Measurements from ENCODE around the gene ZNF419.
"Not testable (repeated sequence)": the region's sequence is repeated elsewhere in the genome, so short reads cannot be mapped to it uniquely, and the experiment has no call there.

The ZNF419 gene

DNA sequence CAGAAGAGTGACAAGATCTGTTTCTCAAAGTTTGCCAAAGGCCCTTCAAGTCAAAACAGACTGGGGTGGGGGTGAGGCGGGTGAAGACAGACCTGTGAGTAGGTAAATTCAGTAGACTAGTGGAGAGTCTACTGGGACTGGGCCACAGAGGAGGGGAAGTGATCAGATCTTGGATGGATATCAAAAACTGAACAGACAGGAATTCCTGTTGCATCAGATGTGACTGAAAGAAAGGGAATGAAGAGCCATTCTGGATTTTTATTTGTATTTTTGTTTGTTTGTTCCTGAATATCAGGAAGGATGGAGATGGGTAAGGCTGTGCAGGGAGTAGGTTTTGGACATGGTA lies 722 bp downstream of the ZNF419 start:
- peak overlapping the region; percentile 82 for H3K4me3 ChIP-seq (ENCODE audit: low read length)
- peak overlapping the region; percentile 23 for H3K9ac ChIP-seq (ENCODE audit: low read length)
- not testable (repeated sequence) for H3K9me3 ChIP-seq (ENCODE audit: control insufficient read depth, low read depth, low read length); H3K27ac ChIP-seq (ENCODE audit: low read length); H3K27me3 ChIP-seq (ENCODE audit: control insufficient read depth, insufficient read depth, low read length); H3K4me1 ChIP-seq (ENCODE audit: control insufficient read depth, low read depth, low read length)
- peaks cover 11% of the 10 kb centered on the region for H3K36me3 ChIP-seq (ENCODE audit: control insufficient read depth, low read depth, low read length)

DNA sequence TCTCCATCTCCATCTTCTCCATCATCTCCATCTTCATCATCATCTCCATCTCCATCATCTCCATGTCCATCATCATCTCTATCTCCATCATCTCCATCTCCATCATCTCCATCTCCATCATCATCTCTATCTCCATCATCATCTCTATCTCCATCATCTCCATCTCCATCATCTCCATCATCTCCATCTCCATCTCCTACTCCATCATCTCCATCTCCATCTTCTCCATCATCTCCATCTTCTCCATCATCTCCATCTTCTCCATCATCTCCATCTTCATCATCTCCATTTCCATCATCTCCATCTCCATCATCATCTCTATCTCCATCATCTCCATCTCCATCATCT lies 11.8 kb downstream of the ZNF419 start:
- H3K9me3 ChIP-seq (ENCODE audit: control insufficient read depth, low read depth, low read length); H3K4me3 ChIP-seq (ENCODE audit: low read length); H3K9ac ChIP-seq (ENCODE audit: low read length); H3K36me3 ChIP-seq (ENCODE audit: control insufficient read depth, low read depth, low read length); H3K27me3 ChIP-seq (ENCODE audit: control insufficient read depth, insufficient read depth, low read length); H3K27ac ChIP-seq (ENCODE audit: low read length); H3K4me1 ChIP-seq (ENCODE audit: control insufficient read depth, low read depth, low read length): not testable (repeated sequence)

DNA sequence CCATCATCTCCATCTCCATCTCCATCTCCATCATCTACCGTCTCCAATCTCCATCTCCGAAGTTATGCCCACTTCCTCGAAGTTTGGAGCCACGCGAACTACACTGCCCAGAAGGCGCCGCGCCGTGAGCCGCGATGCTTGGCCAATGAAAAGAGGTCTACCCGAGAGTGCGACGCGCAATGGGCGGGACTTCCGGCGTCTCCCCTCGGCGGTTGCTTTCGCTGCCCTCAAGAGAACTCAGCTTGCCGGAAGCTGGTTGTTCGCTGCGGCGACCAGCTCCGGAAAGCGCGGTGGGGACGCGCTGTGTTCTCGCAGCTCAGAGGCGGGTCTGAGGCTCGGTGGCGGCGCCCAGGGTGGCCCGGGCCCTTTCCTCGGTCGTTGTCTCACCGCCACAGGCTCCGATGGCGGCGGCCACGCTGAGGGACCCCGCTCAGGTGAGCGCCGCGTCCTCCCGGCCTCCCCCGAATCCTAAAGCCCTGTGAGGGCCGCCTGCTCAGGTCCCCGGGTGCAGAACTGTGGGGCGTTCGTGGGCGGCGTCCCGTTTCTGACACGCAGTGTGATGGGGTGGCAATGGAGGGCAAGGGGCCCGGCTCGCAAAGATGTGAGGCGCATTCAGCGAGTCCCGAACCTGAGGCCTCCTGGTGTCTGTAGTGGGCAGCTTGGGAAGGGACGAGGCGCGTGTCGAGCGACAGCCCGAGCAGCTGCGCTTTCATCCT lies 12.3 kb downstream of the ZNF419 start, which contains the start of gene ZNF773:
Gene ZNF773 (plus strand): TSS at position 259 of the 716 bp plus-strand sequence. CDS start 143 bp downstream, at position 402.
- peak within 1 kb of the TSS; percentile 54 for H3K9ac ChIP-seq (ENCODE audit: low read length)
- not testable (repeated sequence) for H3K36me3 ChIP-seq (ENCODE audit: control insufficient read depth, low read depth, low read length); H3K27me3 ChIP-seq (ENCODE audit: control insufficient read depth, insufficient read depth, low read length); H3K27ac ChIP-seq (ENCODE audit: low read length); H3K4me1 ChIP-seq (ENCODE audit: control insufficient read depth, low read depth, low read length); H3K9me3 ChIP-seq (ENCODE audit: control insufficient read depth, low read depth, low read length)
- H3K4me3 ChIP-seq (ENCODE audit: low read length): peak within 1 kb of the TSS; percentile 58

DNA sequence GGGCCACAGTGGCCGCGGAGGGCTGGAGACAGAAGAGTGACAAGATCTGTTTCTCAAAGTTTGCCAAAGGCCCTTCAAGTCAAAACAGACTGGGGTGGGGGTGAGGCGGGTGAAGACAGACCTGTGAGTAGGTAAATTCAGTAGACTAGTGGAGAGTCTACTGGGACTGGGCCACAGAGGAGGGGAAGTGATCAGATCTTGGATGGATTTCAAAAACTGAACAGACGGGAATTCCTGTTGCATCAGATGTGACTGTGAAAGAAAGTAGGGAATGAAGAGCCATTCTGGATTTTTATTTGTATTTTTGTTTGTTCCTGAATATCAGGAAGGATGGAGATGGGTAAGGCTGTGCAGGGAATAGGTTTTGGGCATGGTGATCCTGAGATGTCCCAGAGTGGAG lies 12.8 kb downstream of the ZNF419 start:
- Histone ChIP-seq H3K9ac (ENCODE audit: low read length) (peak overlapping the region; percentile 54), H3K4me3 (ENCODE audit: low read length) (peak overlapping the region; percentile 58)
- not testable (repeated sequence) for H3K36me3 ChIP-seq (ENCODE audit: control insufficient read depth, low read depth, low read length); H3K27ac ChIP-seq (ENCODE audit: low read length); H3K4me1 ChIP-seq (ENCODE audit: control insufficient read depth, low read depth, low read length); H3K27me3 ChIP-seq (ENCODE audit: control insufficient read depth, insufficient read depth, low read length); H3K9me3 ChIP-seq (ENCODE audit: control insufficient read depth, low read depth, low read length)

DNA sequence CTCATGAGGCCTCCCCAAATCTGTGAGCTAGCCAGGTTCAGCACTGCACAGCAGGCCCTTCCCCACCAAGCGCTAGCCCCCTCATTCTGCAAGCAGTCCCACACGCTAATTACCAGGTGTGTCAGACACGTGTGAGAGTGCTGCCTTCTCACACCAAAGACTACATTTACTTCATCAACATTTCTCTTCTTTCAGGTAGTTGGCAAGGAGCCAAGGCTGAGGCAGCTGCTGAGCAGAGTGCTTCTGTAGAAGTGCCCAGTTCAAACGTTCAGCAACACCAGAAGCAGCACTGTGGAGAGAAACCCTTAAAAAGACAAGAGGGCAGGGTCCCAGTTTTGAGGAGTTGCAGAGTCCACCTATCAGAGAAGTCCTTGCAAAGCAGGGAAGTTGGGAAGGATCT lies 18.6 kb downstream of the ZNF419 start:
- Histone ChIP-seq H3K27me3 (ENCODE audit: control insufficient read depth, insufficient read depth, low read length) (no peaks in the 10 kb centered on the region), H3K27ac (ENCODE audit: low read length) (no peak overlapping the region), H3K4me1 (ENCODE audit: control insufficient read depth, low read depth, low read length) (no peaks in the 10 kb centered on the region), H3K36me3 (ENCODE audit: control insufficient read depth, low read depth, low read length) (peaks cover 26% of the 10 kb centered on the region), H3K4me3 (ENCODE audit: low read length) (no peak overlapping the region), H3K9me3 (ENCODE audit: control insufficient read depth, low read depth, low read length) (peaks cover 4% of the 10 kb centered on the region), H3K9ac (ENCODE audit: low read length) (no peak overlapping the region)

DNA sequence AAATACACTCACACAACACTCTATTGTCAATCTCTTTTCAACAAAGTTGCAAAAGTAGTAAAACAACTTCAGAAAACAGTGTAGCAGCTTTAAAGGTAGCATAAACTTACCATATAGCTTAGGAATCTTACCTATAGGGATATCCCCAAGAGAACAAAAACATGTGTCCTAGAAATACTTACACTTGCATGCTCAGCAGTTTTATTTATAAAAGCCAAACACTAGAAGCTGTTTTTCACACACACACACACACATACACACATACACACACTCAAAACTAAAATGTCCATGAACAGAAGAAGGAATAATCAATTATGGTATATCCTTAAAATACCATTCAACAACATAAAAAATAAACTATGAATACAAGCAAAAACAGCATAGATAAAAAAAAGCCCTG lies 23.9 kb downstream of the ZNF419 start:
- H3K36me3 ChIP-seq (ENCODE audit: control insufficient read depth, low read depth, low read length): peaks cover 11% of the 10 kb centered on the region

DNA sequence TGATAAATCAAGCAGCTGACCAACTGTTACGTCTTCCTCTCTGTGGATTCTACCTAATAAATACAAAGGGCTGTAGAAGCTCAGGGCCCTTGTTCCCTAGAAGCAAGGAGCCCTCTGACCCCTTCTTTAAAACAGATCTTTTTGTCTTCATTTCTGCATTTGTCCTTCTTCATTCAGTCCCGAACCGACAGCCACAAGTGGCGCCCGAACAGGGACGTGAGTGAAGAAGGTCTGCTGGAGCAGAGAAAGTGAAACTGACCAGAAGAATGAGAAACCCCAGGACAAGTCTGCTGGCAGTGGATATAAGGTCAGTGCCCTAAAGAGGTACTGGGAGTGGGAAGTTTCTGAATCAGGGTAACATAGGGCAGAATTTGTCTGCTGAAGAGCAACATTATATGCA lies 25.3 kb downstream of the ZNF419 start:
- no peak overlapping the region for H3K27ac ChIP-seq (ENCODE audit: low read length)
- no peaks in the 10 kb centered on the region for H3K27me3 ChIP-seq (ENCODE audit: control insufficient read depth, insufficient read depth, low read length)
- H3K4me3 ChIP-seq (ENCODE audit: low read length): no peak overlapping the region
- no peaks in the 10 kb centered on the region for H3K4me1 ChIP-seq (ENCODE audit: control insufficient read depth, low read depth, low read length)
- no peaks in the 10 kb centered on the region for H3K36me3 ChIP-seq (ENCODE audit: control insufficient read depth, low read depth, low read length)
- H3K9me3 ChIP-seq (ENCODE audit: control insufficient read depth, low read depth, low read length): peaks cover 25% of the 10 kb centered on the region
- no peak overlapping the region for H3K9ac ChIP-seq (ENCODE audit: low read length)

More for the DNA sequence above, 23.9 kb downstream of the ZNF419 start:
- Histone ChIP-seq H3K4me1 (ENCODE audit: control insufficient read depth, low read depth, low read length) (no peaks in the 10 kb centered on the region), H3K9me3 (ENCODE audit: control insufficient read depth, low read depth, low read length) (peaks cover 29% of the 10 kb centered on the region), H3K4me3 (ENCODE audit: low read length) (no peak overlapping the region), H3K27ac (ENCODE audit: low read length) (no peak overlapping the region), H3K9ac (ENCODE audit: low read length) (no peak overlapping the region), H3K27me3 (ENCODE audit: control insufficient read depth, insufficient read depth, low read length) (no peaks in the 10 kb centered on the region)

DNA sequence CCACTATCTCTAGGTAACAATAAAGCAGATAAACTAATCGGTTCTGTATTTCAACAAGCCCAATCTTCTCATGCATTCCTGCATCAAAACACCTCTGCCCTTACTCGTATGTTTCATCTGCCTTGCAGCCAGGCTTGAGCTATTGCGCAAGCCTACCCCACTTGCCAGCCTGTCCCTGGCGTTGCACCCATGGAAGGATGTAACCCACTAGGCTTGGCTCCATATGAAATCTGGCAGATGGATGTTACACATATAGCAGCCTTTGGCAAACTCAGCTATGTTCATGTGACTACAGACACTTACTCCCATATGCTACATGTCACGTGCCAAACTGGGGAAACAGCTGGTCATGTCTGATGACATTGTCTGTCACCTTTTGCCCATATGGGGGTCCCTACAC lies 27.7 kb downstream of the ZNF419 start:
- Histone ChIP-seq H3K9ac (ENCODE audit: low read length) (no peak overlapping the region), H3K4me3 (ENCODE audit: low read length) (no peak overlapping the region), H3K27ac (ENCODE audit: low read length) (no peak overlapping the region), H3K36me3 (ENCODE audit: control insufficient read depth, low read depth, low read length) (no peaks in the 10 kb centered on the region), H3K4me1 (ENCODE audit: control insufficient read depth, low read depth, low read length) (no peaks in the 10 kb centered on the region), H3K9me3 (ENCODE audit: control insufficient read depth, low read depth, low read length) (peaks cover 25% of the 10 kb centered on the region), H3K27me3 (ENCODE audit: control insufficient read depth, insufficient read depth, low read length) (no peaks in the 10 kb centered on the region)

DNA sequence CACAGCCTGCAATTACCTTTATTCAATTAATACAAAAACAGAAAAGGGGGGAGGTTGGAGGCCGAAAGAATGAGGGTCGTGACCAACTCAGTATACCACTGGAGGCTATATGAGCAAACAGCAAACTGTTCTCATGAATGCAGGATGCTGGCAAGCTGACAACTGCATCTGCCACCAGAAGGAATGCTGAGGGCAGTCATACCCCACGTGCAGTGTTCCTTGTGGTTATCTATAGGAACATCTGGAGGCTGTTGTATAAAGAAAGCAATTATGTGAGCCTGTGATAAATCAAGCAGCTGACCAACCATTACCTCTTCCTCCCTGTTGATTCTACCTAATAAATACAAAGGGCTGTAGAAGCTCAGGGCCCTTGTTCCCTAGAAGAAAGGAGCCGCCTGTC lies 30.5 kb downstream of the ZNF419 start:
- peaks cover 18% of the 10 kb centered on the region for H3K9me3 ChIP-seq (ENCODE audit: control insufficient read depth, low read depth, low read length)
- H3K9ac ChIP-seq (ENCODE audit: low read length); H3K27ac ChIP-seq (ENCODE audit: low read length); H3K4me3 ChIP-seq (ENCODE audit: low read length); H3K36me3 ChIP-seq (ENCODE audit: control insufficient read depth, low read depth, low read length); H3K4me1 ChIP-seq (ENCODE audit: control insufficient read depth, low read depth, low read length); H3K27me3 ChIP-seq (ENCODE audit: control insufficient read depth, insufficient read depth, low read length): not testable (repeated sequence)

DNA sequence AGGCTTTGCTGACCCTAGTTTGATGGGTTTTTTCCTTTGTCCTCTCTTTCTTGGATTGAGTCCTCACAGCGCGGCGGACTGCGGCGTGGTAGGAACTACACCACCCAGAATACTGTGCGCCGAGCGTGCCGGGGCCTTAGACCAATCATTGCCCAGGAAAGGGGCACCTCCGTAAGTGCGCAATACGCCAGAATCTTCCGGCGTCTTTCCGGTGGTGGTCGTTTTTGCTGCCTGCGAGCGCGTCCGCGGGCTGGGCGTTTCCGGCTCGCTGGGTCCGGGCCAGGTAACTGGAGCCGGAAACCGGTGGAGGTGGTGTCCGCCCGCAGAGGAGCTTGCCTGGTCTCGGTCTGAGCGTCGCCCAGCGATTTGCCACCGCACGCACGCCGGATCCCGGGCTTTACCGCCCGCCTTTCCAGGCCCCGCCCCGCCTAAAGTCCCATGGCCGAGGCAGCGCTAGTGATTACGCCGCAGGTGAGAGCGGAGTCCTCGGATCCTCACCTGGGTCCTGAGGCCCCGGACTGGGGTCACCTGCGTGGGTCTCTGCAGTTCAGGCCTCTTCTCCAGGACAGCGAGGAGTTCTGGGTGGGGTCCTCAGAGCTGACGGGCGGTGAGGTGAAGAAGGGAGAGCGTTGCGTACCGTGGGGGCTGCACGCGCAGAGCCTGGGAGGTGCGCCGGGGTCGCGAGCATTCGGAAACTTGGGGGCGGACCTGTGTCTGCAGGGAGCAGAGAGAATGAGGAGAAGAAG lies 39.8 kb downstream of the ZNF419 start, which contains the start of gene ZNF549:
Gene ZNF549 (plus strand): TSS at position 221 of the 746 bp plus-strand sequence. CDS start 218 bp downstream, at position 439.
- Histone ChIP-seq H3K27ac (ENCODE audit: low read length) (peak within 1 kb of the TSS; percentile 68), H3K9ac (ENCODE audit: low read length) (peak within 1 kb of the TSS; percentile 90), H3K36me3 (ENCODE audit: control insufficient read depth, low read depth, low read length) (peaks cover 6% of the 10 kb centered on the region)

DNA sequence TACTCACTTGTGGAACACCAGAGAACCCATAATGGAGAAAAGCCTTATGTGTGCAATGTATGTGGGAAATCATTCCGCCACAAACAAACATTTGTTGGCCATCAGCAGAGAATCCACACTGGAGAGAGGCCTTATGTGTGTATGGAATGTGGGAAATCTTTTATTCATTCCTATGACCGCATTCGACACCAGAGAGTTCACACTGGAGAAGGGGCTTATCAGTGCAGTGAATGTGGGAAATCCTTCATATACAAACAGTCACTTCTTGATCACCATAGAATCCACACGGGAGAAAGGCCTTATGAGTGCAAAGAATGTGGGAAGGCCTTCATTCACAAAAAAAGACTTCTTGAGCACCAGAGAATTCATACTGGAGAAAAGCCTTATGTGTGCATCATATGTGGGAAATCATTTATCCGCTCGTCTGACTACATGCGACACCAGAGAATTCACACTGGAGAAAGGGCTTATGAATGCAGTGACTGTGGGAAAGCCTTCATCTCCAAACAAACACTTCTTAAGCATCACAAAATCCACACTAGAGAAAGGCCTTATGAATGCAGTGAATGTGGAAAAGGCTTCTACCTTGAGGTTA lies 50.5 kb downstream of the ZNF419 start:
- no peak overlapping the region for H3K27ac ChIP-seq (ENCODE audit: low read length)
- peaks cover 53% of the 10 kb centered on the region for H3K36me3 ChIP-seq (ENCODE audit: control insufficient read depth, low read depth, low read length)
- H3K9ac ChIP-seq (ENCODE audit: low read length): no peak overlapping the region
- H3K27me3 ChIP-seq (ENCODE audit: control insufficient read depth, insufficient read depth, low read length): no peaks in the 10 kb centered on the region
- peaks cover 34% of the 10 kb centered on the region for H3K9me3 ChIP-seq (ENCODE audit: control insufficient read depth, low read depth, low read length)
- no peaks in the 10 kb centered on the region for H3K4me1 ChIP-seq (ENCODE audit: control insufficient read depth, low read depth, low read length)
- no peak overlapping the region for H3K4me3 ChIP-seq (ENCODE audit: low read length)

More for the DNA sequence above, 39.8 kb downstream of the ZNF419 start, which contains the start of gene ZNF549:
- peaks cover 6% of the 10 kb centered on the region for H3K4me1 ChIP-seq (ENCODE audit: control insufficient read depth, low read depth, low read length)
- H3K4me3 ChIP-seq (ENCODE audit: low read length): peak within 1 kb of the TSS; percentile 97
- H3K9me3 ChIP-seq (ENCODE audit: control insufficient read depth, low read depth, low read length): no peaks in the 10 kb centered on the region
- H3K27me3 ChIP-seq (ENCODE audit: control insufficient read depth, insufficient read depth, low read length): no peaks in the 10 kb centered on the region
